ENCODE measurements around the gene KRT9. TPM values are rescaled to one million over a fixed set of nuclear protein-coding genes. Genes with fewer than 3 reads are reported as not detected.

Gene KRT9
- total RNA-seq, 1 donor from 2014 or later = not detected

- TF ChIP-seq CTCF (IDR thresholded peaks at IDR 0.05) = no peak
- Histone ChIP-seq H3K27me3 (no peaks in the 10 kb centered on the region), H3K27ac (no peak overlapping the region), H3K9me3 (no peaks in the 10 kb centered on the region), H3K4me3 (no peak overlapping the region), H3K4me1 (no peaks in the 10 kb centered on the region), H3K36me3 (no peaks in the 10 kb centered on the region)
- ATAC-seq = no peak
- intact Hi-C loops (cut with DNase I) = no loop called here
- DNase-seq = no peak
Observed at GRCh38 chr17:41555105-41555887, 16.6 kb downstream of the KRT9 start.

GRCh38 chr17:41553987-41554680 is 17.7 kb downstream of the KRT9 start:
- H3K4me1 ChIP-seq = peaks cover under 1% of the 10 kb centered on the region
- no peaks in the 10 kb centered on the region for H3K9me3 ChIP-seq
- H3K27me3 ChIP-seq = no peaks in the 10 kb centered on the region
- TF ChIP-seq CTCF (IDR thresholded peaks at IDR 0.05) = no peak
- ATAC-seq (no peak), DNase-seq (no peak)
- intact Hi-C loops (cut with DNase I) = no loop called here
- H3K36me3 ChIP-seq = no peaks in the 10 kb centered on the region
- H3K27ac ChIP-seq = no peak overlapping the region
- H3K4me3 ChIP-seq = no peak overlapping the region

- intact Hi-C loops (cut with DNase I) = no loop called here
- Histone ChIP-seq H3K9me3 (no peaks in the 10 kb centered on the region), H3K27me3 (no peaks in the 10 kb centered on the region), H3K4me3 (no peak overlapping the region), H3K36me3 (no peaks in the 10 kb centered on the region), H3K27ac (no peak overlapping the region), H3K4me1 (peaks cover 10% of the 10 kb centered on the region)
- no peak for ATAC-seq
- TF ChIP-seq CTCF (IDR thresholded peaks at IDR 0.05) = no peak
- DNase-seq = no peak
Observed at GRCh38 chr17:41553176-41553575, 18.7 kb downstream of the KRT9 start.

- H3K36me3 ChIP-seq = no peaks in the 10 kb centered on the region
- peaks cover 14% of the 10 kb centered on the region for H3K4me1 ChIP-seq
- ATAC-seq = no peak
- no peak overlapping the region for H3K27ac ChIP-seq
- H3K27me3 ChIP-seq = no peaks in the 10 kb centered on the region
- H3K4me3 ChIP-seq = no peak overlapping the region
- DNase-seq = no peak
- TF ChIP-seq CTCF (IDR thresholded peaks at IDR 0.05) = no peak
- no peaks in the 10 kb centered on the region for H3K9me3 ChIP-seq
- intact Hi-C loops (cut with DNase I) = no loop called here
Observed at GRCh38 chr17:41552455-41552854, 19.4 kb downstream of the KRT9 start.

GRCh38 chr17:41551365-41551764 is 20.5 kb downstream of the KRT9 start:
- H3K9me3 ChIP-seq = no peaks in the 10 kb centered on the region
- H3K27ac ChIP-seq = no peak overlapping the region
- TF ChIP-seq CTCF (IDR thresholded peaks at IDR 0.05) = no peak
- no peak for ATAC-seq
- DNase-seq = no peak
- no peaks in the 10 kb centered on the region for H3K36me3 ChIP-seq
- H3K4me1 ChIP-seq = peaks cover 14% of the 10 kb centered on the region
- no peak overlapping the region for H3K4me3 ChIP-seq
- intact Hi-C loops (cut with DNase I) = no loop called here
- H3K27me3 ChIP-seq = no peaks in the 10 kb centered on the region
